Activated T-cell treated with anti-CD3 and anti-CD28 coated beads, Interleukin-2, amount 50 U/mL, for 1 hour (primary cell): Measurements from ENCODE around the gene PKN1.
"Not testable (repeated sequence)": the region's sequence is repeated elsewhere in the genome, so short reads cannot be mapped to it uniquely, and the experiment has no call there.

Source experiments
- DNase-seq: peaks from one replicate; pipeline ENCODE4 v3.0.0-alpha.2; 2020

The PKN1 gene

GRCh38 chr19:14433554-14434501, 722 bp downstream of the PKN1 start:
- DNase-seq: peak; percentile 66

GRCh38 chr19:14434543-14435319, 1.6 kb downstream of the PKN1 start:
- DNase-seq: peak; percentile 39

GRCh38 chr19:14435320-14436050, 2.4 kb downstream of the PKN1 start:
- DNase-seq: no peak

DNA sequence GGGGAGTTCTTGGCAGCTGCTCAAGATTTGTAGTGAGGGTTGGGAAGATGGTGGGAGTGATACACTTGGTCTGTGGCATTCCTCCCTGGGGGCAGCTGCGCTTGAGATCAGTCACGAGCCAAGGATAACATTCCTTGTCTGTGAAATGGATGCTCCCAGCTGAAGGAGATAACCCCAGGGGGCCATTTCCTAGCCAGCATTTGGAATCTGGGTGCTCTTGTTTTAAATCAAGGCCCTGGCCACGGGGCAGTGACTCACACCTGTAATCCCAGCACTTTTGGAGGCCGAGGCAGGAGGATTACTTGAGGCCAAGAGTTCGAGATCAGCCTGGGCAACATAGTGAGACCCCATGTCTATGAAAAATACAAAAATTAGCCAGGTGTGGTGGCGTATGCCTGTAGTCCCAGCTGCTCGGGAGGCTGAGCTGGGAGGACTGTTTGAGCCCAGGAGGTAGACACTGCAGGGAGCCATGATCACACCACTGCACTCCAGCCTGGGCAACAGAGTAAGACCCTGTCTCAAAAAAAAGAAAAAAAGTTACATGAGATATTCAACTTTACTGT, 4.6 kb downstream of the PKN1 start:
- DNase-seq: no peak

- DNase-seq: no peak
These were observed 5.9 kb downstream of the PKN1 start for GRCh38 chr19:14439014-14439413.

DNA sequence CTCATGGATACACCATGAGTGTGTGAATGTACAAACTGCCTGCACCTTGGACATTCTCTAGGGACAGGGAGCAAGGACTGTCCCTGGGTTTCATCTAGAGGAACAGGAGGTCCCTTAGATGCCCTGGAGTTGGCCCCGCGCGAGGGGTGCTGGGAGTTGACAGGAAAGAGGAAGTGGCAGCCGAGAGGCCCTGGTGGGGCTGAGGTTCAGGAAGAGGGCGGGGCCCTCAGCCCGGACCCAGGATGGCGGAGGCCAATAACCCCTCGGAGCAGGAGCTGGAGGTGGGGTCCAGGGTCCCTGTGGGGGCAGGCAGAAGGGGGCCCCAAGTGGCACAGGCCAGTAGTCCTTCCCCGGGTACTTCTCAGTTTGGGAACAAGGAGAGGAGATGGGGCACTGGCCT, 6.9 kb downstream of the PKN1 start:
- DNase-seq: peak; percentile 74

DNA sequence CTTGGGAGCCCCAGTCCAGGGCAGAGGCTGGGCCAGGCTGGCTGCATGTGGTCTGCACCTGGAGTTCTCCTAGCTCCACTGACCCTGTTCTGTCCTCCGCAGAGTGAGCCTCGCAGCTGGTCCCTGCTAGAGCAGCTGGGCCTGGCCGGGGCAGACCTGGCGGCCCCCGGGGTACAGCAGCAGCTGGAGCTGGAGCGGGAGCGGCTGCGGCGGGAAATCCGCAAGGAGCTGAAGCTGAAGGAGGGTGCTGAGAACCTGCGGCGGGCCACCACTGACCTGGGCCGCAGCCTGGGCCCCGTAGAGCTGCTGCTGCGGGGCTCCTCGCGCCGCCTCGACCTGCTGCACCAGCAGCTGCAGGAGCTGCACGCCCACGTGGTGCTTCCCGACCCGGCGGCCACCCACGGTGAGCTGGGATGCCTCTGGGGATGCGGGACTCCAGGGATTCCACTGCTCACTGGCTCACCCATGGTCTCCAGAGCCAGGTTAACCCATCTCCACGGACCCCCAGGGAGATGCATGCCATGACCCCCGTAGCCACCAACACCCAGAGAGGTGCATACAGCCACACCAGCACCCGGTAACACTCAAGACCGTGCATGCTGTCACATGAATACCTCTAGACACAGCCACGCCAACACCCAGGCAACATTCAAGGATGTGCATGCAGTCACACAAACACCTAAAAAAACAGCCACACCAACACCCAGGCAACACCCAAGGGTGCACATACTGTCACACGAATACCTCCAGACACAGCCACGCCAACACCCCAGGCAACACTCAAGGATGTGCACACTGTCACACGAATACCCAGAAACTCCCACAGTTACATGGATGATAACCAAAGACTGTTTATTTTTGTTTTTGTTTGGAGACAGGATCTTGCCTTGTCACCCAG, 8.2 kb downstream of the PKN1 start:
- DNase-seq: no peak

DNA sequence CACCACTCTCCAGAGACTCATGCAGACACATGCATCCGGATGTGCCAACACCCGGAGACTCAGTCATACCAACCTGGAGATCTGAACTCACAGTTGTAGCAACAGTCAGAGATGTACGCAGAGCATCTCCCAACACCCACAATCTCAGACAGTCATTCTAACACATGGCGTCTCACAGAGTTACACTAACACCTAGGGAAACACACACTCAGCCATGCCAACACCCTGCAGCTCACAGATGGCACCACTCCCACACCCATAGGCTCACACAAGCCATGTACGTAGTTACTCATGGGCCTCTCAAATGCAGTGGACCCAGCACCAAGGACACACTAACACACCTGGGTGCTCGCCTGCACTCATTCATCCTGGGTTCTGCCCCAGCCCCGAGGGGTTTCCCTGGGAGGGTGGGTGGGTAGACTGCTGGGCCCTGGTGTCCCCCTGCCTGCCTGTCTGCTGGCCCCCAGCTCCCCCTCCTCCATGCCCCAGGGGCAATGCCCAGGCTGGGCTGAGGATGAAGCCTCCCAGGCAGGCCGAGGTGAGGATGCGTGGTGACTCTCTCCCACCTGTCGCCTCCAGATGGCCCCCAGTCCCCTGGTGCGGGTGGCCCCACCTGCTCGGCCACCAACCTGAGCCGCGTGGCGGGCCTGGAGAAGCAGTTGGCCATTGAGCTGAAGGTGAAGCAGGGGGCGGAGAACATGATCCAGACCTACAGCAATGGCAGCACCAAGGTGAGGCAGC, 10.0 kb downstream of the PKN1 start:
- DNase-seq: no peak

GRCh38 chr19:14443632-14444216, 10.6 kb downstream of the PKN1 start:
- no peak for DNase-seq

DNA sequence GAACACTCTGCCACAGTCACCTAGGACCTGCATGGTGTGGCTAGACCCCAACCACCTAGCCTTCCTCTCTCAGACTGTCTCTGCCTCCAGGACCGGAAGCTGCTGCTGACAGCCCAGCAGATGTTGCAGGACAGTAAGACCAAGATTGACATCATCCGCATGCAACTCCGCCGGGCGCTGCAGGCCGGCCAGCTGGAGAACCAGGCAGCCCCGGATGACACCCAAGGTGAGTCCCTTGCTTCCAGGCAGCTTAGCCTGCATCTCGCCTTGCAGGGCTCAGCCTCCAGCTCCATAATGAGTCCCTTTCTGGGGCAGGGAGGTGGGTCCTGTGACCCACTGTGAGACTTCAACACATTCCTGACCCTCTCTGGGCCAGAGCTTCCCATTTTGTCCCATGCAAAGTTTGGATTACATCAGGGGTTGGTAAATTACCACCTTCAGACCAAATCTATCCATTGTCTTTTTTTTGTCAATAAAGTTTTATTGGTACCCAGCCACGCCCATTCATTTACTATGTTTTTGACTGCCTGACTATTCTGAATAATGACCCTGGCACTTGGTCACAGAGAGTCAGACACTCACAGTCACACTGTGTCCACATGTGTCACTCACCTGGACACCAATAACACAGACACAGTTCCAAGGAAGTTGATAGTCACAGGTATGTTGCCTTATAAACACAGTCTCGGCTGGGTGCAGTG, 13.4 kb downstream of the PKN1 start:
- DNase-seq: no peak

- no peak for DNase-seq
These were observed 16.2 kb downstream of the PKN1 start for GRCh38 chr19:14449321-14449720.

GRCh38 chr19:14450168-14450874, 17.2 kb downstream of the PKN1 start:
- DNase-seq: peak; percentile 66

GRCh38 chr19:14450876-14451275, 17.8 kb downstream of the PKN1 start:
- DNase-seq: no peak

DNA sequence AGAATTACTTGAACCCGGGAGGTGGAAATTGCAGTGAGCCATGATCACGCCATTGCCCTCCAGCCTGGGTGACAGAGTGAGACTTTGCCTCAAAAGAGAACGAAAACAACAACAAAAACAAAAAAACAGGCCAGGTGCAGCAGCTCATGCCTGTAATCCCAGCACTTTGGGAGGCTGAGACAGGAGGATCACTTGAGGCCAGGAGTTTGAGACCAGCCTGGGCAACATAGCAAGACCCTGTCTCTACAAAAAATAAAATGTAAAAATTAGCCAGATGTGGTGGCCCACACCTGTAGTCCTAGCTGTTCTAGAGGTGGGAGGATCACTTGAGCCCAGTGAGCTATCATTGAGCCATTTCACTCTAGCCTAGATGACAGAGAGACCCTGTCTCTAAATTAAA, 19.2 kb downstream of the PKN1 start:
- not testable (repeated sequence) for DNase-seq

DNA sequence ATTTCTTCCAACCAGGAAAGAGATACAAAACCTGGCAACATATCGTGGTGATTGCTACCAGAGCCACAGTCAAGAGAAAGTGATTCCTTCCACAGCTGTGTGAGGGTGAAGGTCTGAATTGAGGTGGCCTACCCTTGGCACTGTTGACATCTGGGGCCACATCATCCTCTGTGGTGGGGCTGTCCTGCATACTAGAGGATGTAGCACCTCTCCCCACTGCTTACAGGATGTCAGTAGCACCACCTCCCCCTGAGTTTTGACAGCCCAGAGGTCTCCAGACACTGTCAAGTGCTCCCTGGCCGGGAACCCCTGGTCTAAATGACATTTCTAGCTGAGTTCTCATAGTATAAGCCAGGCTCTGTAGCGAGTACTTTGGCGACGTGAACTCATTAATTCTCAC, 26.6 kb downstream of the PKN1 start:
- DNase-seq: no peak

DNA sequence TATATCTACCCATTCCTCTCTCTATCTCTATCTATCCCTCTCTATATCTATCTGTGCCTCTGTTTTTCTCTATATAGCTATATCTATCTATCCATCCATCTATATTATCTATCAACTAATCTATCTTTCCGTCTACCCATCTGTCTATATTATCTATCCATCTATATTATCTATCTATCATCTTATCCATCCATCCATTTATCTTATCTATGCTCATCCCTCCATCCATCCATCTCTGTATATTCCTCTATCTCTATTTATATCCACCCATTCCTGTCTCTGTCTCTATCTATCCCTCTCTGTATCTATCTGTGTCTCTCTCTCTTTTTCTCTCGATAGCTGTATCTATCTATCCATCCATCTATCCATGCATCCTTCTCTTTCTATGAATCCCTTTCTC, 27.8 kb downstream of the PKN1 start:
- no peak for DNase-seq

DNA sequence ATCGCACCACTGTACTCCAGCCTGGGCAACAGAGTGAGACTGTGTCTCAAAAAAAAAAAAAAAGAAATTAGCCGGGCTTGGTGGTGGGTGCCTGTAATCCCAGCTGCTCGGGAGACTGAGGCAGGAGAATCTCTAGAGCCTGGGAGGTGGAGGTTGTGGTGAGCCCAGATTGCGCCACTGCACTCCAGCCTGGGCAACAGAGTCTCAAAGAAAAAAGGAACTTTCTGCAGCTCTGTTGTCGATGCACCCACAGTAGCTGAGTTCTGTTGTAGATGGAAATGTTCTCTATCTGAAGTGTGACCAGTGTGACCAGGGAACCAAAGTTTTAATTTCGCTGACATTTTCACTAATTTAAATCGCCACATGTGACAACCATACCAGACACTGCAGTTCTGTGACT, 29.3 kb downstream of the PKN1 start:
- DNase-seq: not testable (repeated sequence)

- no peak for DNase-seq
These were observed 30.6 kb downstream of the PKN1 start for GRCh38 chr19:14463747-14464146.

DNA sequence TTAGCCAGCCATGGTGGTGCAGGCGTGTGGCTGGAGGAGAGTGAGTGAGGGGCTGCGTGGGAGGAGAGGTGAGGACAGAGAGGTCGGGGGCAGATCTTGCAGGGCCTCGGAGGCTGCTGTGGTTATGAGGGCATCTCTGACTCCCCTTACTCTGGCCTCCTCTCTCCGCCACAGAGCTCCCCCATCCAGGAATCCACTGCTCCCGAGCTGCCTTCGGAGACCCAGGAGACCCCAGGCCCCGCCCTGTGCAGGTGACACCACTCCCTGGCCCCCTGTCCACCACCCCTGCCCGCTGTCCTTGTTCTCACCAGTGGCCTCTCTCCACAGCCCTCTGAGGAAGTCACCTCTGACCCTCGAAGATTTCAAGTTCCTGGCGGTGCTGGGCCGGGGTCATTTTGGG, 34.3 kb downstream of the PKN1 start:
- DNase-seq: no peak
